GM12874 (cell line): Measurements from ENCODE around the gene OSBPL5.

ENCODE experiments used
- TF ChIP-seq, protein P1 (sequence below): IDR thresholded peaks from 2 replicates; pipeline ENCODE4 v1.5.1; 2011; ENCODE audit warnings: low read depth, mild to moderate bottlenecking, control low read depth, low read length, moderate library complexity; ENCODE audit not compliant: insufficient read depth

Gene OSBPL5

GRCh38 chr11:3058753-3059664 is 106.1 kb downstream of the OSBPL5 start:
- TF ChIP-seq, protein P1, sequence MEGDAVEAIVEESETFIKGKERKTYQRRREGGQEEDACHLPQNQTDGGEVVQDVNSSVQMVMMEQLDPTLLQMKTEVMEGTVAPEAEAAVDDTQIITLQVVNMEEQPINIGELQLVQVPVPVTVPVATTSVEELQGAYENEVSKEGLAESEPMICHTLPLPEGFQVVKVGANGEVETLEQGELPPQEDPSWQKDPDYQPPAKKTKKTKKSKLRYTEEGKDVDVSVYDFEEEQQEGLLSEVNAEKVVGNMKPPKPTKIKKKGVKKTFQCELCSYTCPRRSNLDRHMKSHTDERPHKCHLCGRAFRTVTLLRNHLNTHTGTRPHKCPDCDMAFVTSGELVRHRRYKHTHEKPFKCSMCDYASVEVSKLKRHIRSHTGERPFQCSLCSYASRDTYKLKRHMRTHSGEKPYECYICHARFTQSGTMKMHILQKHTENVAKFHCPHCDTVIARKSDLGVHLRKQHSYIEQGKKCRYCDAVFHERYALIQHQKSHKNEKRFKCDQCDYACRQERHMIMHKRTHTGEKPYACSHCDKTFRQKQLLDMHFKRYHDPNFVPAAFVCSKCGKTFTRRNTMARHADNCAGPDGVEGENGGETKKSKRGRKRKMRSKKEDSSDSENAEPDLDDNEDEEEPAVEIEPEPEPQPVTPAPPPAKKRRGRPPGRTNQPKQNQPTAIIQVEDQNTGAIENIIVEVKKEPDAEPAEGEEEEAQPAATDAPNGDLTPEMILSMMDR, result no peak

- TF ChIP-seq, protein P1, result no peak
Observed at GRCh38 chr11:3057069-3057963, 107.8 kb downstream of the OSBPL5 start, which contains the start of gene CARS1. Gene CARS1, minus strand, starts transcription at chr11:3057423. Its CDS starts 56 bp downstream, at chr11:3057367.

GRCh38 chr11:3056296-3057068 is 108.6 kb downstream of the OSBPL5 start:
- TF ChIP-seq, protein P1, result no peak

DNA sequence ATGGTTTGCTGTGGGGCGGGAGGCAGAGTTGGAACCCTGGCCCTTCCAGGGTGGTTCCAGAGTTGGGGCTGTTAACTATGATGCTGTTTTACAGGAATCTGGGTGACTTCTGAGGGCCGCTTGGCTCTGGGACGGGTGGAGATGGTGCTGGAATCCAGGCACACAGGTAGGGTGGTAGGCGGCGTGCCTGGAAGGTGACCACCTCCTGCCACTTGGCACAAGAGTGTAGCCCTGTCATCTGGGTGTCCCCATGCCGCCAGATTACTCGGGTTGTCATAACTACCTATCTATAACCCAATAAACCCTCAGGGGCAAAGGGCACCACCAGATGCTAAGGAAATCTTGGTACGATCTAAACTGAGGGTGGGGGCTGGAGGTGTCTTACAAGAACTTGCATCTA is 109.2 kb downstream of the OSBPL5 start:
- TF ChIP-seq, protein P1, result no peak

- TF ChIP-seq, protein P1, result no peak
Observed at GRCh38 chr11:3052567-3052966, 112.5 kb downstream of the OSBPL5 start.

DNA sequence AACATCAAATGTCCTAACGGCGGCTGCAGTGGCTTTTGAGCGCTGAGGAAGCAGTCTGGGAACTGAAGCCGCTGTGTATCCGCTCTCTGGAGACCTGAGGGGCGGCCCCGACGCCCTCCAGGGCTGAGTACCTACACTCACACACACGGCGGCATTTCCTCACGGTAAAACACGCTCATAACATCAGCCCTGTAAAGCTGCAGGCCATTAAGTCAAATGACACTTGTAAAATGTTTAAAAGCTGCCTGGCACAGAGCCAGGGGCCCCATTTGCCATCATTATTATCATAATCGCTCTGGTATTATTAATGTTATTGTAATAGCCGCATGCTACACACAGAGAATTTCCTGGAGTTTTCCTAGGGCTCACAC is 113.0 kb downstream of the OSBPL5 start:
- TF ChIP-seq, protein P1, result no peak
